Naive thymus-derived CD4-positive, alpha-beta T cell (primary cell): Measurements from ENCODE around the gene CASP14. TPM values are rescaled to one million over a fixed set of nuclear protein-coding genes. Genes with fewer than 3 reads are reported as not detected.

Source experiments
- polyA plus RNA-seq, 2 donors: library from polyadenylated mRNA; unstranded; fragments of 300-500 nt; fragmentation: Illumina TruSeq; gene quantifications; one replicate each; pipeline ENCODE4 v1.2.3, GENCODE V29; 2021
- total RNA-seq, 6 experiments: library from RNA in 5 of 6; stranded (reverse) in 5 of 6; gene quantifications; 1 replicate in 5 of 6; 2 replicates in 1 of 6; pipeline ENCODE4 v1.2.3 and lab custom pipeline; 2021 to 2026

CASP14 gene
- total and polyA plus RNA-seq, 7 experiments from 2014 or later = not detected

Other genes starting within 250 kb of the CASP14 start
- not detected for gene OR7A5, start 214.3 kb upstream of the CASP14 start, total RNA-seq
- not detected for gene OR7A5, start 214.3 kb upstream of the CASP14 start, polyA plus RNA-seq
- not detected for gene OR7C1, start 214.3 kb upstream of the CASP14 start, total RNA-seq
- gene OR7C1, start 214.3 kb upstream of the CASP14 start, polyA plus RNA-seq = not detected
- not detected for gene OR7A10, start 200.6 kb upstream of the CASP14 start, total RNA-seq
- gene OR7A10, start 200.6 kb upstream of the CASP14 start, polyA plus RNA-seq = not detected
- not detected for gene OR7A17, start 163.3 kb upstream of the CASP14 start, total RNA-seq
- not detected for gene OR7A17, start 163.3 kb upstream of the CASP14 start, polyA plus RNA-seq
- gene OR7C2, start 108.0 kb upstream of the CASP14 start, total RNA-seq = not detected
- not detected for gene OR7C2, start 108.0 kb upstream of the CASP14 start, polyA plus RNA-seq
- gene SLC1A6, start 69.6 kb upstream of the CASP14 start, total RNA-seq = not detected
- not detected for gene SLC1A6, start 69.6 kb upstream of the CASP14 start, polyA plus RNA-seq
- gene OR1I1, start 32.7 kb downstream of the CASP14 start, total RNA-seq = not detected
- not detected for gene OR1I1, start 32.7 kb downstream of the CASP14 start, polyA plus RNA-seq
- gene SYDE1, start 57.9 kb downstream of the CASP14 start, total RNA-seq = 1 to 10 TPM in 2 of 5 experiments, under 1 TPM in 2, not detected in 1; 0.41 to 2.1 (median 1.2) TPM
- under 1 TPM; 0.12 to 0.15 TPM for gene SYDE1, start 57.9 kb downstream of the CASP14 start, polyA plus RNA-seq
- gene NOTCH3, start 151.5 kb downstream of the CASP14 start, total RNA-seq = under 1 TPM in 4 of 5 experiments, not detected in 1; 0.19 to 0.80 (median 0.30) TPM
- gene NOTCH3, start 151.5 kb downstream of the CASP14 start, polyA plus RNA-seq = not detected
- under 1 TPM in 2 of 5 experiments, not detected in 3; 0.32 to 0.42 TPM for gene EPHX3, start 183.0 kb downstream of the CASP14 start, total RNA-seq
- not detected for gene EPHX3, start 183.0 kb downstream of the CASP14 start, polyA plus RNA-seq